Measurements from ENCODE around the gene TSPAN18. TPM values are rescaled to one million over a fixed set of nuclear protein-coding genes. Genes with fewer than 3 reads are reported as not detected.

The TSPAN18 gene
- total RNA-seq, 1 experiment from 2014 or later = not detected

- Histone ChIP-seq H3K36me3 (ENCODE audit: low read depth, low read length) (no peaks in the 10 kb centered on the region), H2AFZ (ENCODE audit: low read length) (no peak overlapping the region), H3K4me3 (ENCODE audit: low read length) (no peak overlapping the region), H3K9ac (ENCODE audit: low read length) (no peak overlapping the region), H3K79me2 (ENCODE audit: low read length) (no peaks in the 10 kb centered on the region), H3K9me2 (replicated peaks; ENCODE audit: low read length) (no peaks in the 10 kb centered on the region), H4K20me1 (ENCODE audit: low read length) (no peaks in the 10 kb centered on the region), H3F3A (ENCODE audit: low read length, unreplicated experiment) (no peaks in the 10 kb centered on the region), H3K27ac (ENCODE audit: low read length) (no peak overlapping the region), H3K9me3 (ENCODE audit: low read length) (no peaks in the 10 kb centered on the region), H3K4me1 (ENCODE audit: insufficient read depth, low read length) (no peaks in the 10 kb centered on the region), H3K27me3 (ENCODE audit: low read length) (peaks cover 13% of the 10 kb centered on the region), H3K4me2 (ENCODE audit: low read length) (no peak overlapping the region)
- POLR2A ChIA-PET (ENCODE audit: unreplicated experiment) = interaction anchor here (0.7 kb wide), 1 partner anchor 41 kb away, joined by 4 read pairs; no protein-coding TSS in a partner anchor
- no TSS peak for BruUV-seq (replicated peaks)
- ATAC-seq = no peak
- intact Hi-C loops (cut with micrococcal nuclease) = no loop called here
- no peak for DNase-seq
- TF ChIP-seq CTCF (conservative IDR thresholded peaks at IDR 0.05; ENCODE audit: low read depth, low read length) (no peak), EZH2 (IDR thresholded peaks at IDR 0.05; ENCODE audit: low read length, unreplicated experiment) (no peak), EZH2phosphoT487 (IDR thresholded peaks at IDR 0.05; ENCODE audit: borderline replicate concordance, low read length) (no peak)
- CTCF ChIA-PET = no interaction called here
Measured at GRCh38 chr11:44698252-44698912, 28.4 kb upstream of the TSPAN18 start.

- ChIA-PET POLR2A (ENCODE audit: unreplicated experiment) (no interaction called here), CTCF (no interaction called here)
- intact Hi-C loops (cut with micrococcal nuclease) = no loop called here
Measured at GRCh38 chr11:44699497-44700408, 27.0 kb upstream of the TSPAN18 start.

More at GRCh38 chr11:44699497-44700408, 27.0 kb upstream of the TSPAN18 start:
- no peaks in the 10 kb centered on the region for H3K4me1 ChIP-seq (ENCODE audit: insufficient read depth, low read length)
- H4K20me1 ChIP-seq (ENCODE audit: low read length) = no peaks in the 10 kb centered on the region
- DNase-seq = no peak
- H3K9me2 ChIP-seq (replicated peaks; ENCODE audit: low read length) = no peaks in the 10 kb centered on the region
- no peak overlapping the region for H3K27ac ChIP-seq (ENCODE audit: low read length)
- no peak overlapping the region for H3K9ac ChIP-seq (ENCODE audit: low read length)
- H3K79me2 ChIP-seq (ENCODE audit: low read length) = no peaks in the 10 kb centered on the region
- no TSS peak for BruUV-seq (replicated peaks)
- no peak for ATAC-seq
- H3K27me3 ChIP-seq (ENCODE audit: low read length) = peaks cover 13% of the 10 kb centered on the region
- H3K36me3 ChIP-seq (ENCODE audit: low read depth, low read length) = no peaks in the 10 kb centered on the region
- TF ChIP-seq EZH2 (IDR thresholded peaks at IDR 0.05; ENCODE audit: low read length, unreplicated experiment) (no peak), EZH2phosphoT487 (IDR thresholded peaks at IDR 0.05; ENCODE audit: borderline replicate concordance, low read length) (no peak), CTCF (conservative IDR thresholded peaks at IDR 0.05; ENCODE audit: low read depth, low read length) (no peak)
- H3K9me3 ChIP-seq (ENCODE audit: low read length) = no peaks in the 10 kb centered on the region
- no peak overlapping the region for H2AFZ ChIP-seq (ENCODE audit: low read length)
- H3K4me2 ChIP-seq (ENCODE audit: low read length) = no peak overlapping the region
- H3F3A ChIP-seq (ENCODE audit: low read length, unreplicated experiment) = no peaks in the 10 kb centered on the region
- H3K4me3 ChIP-seq (ENCODE audit: low read length) = no peak overlapping the region
